ENCODE data around the gene MT1G.

MT1G gene

DNA sequence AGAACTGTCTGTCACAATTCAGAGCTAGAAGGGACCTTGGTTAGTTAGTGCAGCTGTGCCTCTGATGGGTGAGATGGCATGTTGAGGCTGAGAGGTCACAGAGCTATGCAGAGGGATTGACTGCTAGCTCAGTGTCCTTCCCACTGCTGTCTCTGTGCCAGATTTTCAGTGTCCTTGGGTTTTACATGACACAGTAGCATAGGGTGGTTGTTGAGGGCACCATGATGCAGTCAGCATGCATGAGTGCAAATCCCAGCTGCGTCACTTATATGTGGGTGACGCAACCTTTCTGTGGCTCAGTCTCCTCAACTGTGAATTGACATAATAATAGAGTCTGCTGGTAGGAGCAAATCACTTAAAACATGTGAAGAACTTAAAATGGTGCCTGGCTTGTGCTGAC lies 26.7 kb downstream of the MT1G start:
- TF ChIP-seq, protein P1, sequence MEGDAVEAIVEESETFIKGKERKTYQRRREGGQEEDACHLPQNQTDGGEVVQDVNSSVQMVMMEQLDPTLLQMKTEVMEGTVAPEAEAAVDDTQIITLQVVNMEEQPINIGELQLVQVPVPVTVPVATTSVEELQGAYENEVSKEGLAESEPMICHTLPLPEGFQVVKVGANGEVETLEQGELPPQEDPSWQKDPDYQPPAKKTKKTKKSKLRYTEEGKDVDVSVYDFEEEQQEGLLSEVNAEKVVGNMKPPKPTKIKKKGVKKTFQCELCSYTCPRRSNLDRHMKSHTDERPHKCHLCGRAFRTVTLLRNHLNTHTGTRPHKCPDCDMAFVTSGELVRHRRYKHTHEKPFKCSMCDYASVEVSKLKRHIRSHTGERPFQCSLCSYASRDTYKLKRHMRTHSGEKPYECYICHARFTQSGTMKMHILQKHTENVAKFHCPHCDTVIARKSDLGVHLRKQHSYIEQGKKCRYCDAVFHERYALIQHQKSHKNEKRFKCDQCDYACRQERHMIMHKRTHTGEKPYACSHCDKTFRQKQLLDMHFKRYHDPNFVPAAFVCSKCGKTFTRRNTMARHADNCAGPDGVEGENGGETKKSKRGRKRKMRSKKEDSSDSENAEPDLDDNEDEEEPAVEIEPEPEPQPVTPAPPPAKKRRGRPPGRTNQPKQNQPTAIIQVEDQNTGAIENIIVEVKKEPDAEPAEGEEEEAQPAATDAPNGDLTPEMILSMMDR (IDR thresholded peaks at IDR 0.05; ENCODE audit: control insufficient read depth, insufficient read depth, low read depth, low read length, missing control alignments), result no peak
- DNase-seq (ENCODE audit: low read depth), result no peak
- no peak overlapping the region for H3K4me3 ChIP-seq (ENCODE audit: control insufficient read depth, low read depth, low read length)

DNA sequence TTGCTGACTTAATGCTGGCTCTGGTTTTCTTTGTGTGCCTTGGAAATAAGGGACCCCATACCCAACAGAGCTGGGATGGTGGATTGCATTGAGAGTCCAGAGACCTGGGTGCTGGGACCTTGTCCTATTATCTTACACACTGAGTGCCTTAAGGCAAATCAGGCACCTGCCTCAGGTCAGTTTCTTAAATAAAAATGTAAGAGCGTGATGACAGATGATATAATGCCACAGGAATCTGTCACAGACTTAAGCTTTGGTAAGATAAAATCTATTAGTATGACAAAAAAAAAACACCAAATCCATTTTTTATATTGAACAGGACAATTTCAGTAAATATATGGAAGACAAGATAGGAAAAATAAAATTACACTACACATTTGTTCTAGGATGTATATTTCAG lies 27.8 kb downstream of the MT1G start:
- TF ChIP-seq, protein P1 (IDR thresholded peaks at IDR 0.05; ENCODE audit: control insufficient read depth, insufficient read depth, low read depth, low read length, missing control alignments), result no peak
- no peak for DNase-seq (ENCODE audit: low read depth)
- H3K4me3 ChIP-seq (ENCODE audit: control insufficient read depth, low read depth, low read length), result no peak overlapping the region

DNA sequence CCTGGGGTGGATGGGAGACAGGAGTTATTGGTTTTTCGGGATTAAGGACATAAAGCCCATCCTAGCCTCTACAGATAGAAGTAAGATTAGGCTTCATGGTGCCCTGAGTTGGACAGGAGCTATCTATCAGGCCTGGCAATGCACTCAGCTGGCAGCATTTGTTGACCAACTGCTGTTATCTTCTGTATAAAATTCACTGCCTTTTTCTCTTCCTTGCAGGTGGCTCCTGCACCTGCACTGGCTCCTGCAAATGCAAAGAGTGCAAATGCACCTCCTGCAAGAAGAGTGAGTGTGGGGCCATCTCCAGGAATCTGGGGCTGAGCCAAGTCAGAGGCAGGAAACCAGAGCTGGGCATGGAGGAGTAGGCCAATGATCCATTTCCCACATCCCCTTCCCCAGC lies 28.8 kb downstream of the MT1G start:
- DNase-seq (ENCODE audit: low read depth), result no peak
- TF ChIP-seq, protein P1 (IDR thresholded peaks at IDR 0.05; ENCODE audit: control insufficient read depth, insufficient read depth, low read depth, low read length, missing control alignments), result no peak
- H3K4me3 ChIP-seq (ENCODE audit: control insufficient read depth, low read depth, low read length), result no peak overlapping the region

DNA sequence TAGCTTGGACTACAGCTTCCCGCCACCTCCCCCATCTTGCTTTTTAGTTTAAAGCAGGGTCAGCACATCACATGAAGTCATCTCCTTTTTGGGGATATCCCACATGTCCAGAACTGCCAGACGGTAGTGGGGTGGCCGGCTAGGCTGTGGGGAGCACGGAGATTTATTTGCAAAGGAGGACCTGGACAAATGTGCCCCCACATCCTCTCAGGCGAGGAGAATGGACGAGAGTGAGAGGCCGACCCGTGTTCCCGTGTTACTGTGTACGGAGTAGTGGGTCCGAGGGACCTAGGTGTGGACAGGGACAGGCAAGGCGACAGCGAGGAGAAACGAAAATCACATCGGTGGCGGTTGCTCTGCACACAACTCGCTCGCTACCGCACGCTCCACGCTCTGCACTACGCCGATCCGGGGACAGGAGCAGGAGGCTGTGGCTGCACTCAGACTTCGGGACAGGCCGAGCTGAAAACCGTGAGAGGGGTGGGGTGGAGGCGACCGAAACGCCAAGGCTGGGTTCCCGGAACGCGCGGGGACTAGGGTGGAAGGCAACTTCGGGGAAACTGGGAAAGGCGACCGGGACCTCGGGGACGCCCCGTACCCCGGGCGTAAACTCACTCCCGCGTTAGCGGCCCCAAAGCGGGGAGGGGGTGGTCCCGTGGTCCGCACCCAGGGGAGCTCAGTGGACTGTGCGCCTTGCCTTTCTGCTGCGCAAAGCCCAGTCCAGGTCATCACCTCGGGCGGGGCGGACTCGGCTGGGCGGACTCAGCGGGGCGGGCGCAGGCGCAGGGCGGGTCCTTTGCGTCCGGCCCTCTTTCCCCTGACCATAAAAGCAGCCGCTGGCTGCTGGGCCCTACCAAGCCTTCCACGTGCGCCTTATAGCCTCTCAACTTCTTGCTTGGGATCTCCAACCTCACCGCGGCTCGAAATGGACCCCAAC lies 29.8 kb downstream of the MT1G start, which contains the start of gene MT1A:
Gene MT1A (plus strand): TSS at position 853 of the 937 bp plus-strand sequence. CDS start 73 bp downstream, at position 926.
- no peak for DNase-seq (ENCODE audit: low read depth)
- H3K4me3 ChIP-seq (ENCODE audit: control insufficient read depth, low read depth, low read length), result peak within 1 kb of the TSS; percentile 58
- TF ChIP-seq, protein P1 (IDR thresholded peaks at IDR 0.05; ENCODE audit: control insufficient read depth, insufficient read depth, low read depth, low read length, missing control alignments), result no peak

DNA sequence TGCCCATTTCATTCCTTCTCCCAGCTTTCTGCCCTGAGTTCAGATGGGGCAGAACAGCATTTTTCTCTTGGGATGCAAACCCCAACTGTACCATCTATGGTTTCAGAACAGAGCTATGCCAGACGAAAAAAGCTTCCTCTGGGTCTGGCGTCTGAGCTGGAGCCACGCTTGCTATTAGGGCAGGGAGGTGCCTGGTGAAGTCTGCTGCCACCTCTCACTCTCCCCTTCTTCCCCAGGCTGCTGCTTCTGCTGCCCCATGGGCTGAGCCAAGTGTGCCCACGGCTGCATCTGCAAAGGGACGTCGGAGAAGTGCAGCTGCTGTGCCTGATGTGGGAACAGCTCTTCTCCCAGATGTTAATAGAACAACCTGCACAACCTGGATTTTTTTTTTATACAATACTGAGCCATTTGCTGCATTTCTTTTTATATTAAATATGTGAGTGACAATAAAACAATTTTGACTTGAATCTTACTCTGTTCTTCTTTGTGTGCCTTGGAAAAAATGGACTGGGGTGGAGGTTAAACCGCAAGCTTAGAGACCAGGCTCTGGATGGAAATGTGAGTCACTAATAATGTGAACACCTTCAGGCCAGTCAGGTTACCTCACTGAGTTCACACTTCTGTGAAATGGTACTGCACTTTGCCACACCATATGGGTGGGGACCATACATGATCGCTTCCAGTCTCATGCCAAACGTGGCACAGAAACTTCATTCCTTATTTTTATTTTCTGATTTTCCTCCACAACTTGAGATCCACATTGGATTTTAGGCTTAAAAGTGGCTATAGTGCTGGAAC lies 31.1 kb downstream of the MT1G start:
- H3K4me3 ChIP-seq (ENCODE audit: control insufficient read depth, low read depth, low read length), result no peak overlapping the region
- no peak for DNase-seq (ENCODE audit: low read depth)
- TF ChIP-seq, protein P1 (IDR thresholded peaks at IDR 0.05; ENCODE audit: control insufficient read depth, insufficient read depth, low read depth, low read length, missing control alignments), result no peak

DNA sequence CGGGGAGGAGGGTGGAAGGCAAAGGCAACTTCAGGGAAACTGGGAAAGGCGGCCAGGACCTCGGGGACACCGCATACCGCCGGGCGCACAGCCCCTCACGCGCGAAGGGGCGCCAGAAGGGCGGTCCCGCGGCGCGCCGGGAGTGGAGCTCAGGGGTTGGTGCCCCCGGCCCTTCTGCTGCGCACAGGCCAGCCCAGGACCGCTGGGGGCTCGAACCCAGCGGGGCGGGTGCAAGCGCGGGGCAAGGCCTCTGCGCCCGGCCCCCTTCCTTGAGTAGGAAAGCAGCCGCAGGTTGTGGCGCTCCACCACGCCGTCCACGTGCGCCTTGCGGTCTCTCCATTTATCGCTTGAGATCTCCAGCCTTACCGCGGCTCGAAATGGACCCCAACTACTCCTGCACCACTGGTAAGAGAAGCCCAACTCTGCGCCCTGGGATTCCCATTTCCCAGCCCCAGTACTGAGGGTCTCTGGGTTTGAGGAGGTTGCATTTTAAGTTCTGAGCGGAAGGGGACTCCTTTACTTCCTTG lies 32.4 kb downstream of the MT1G start:
- DNase-seq (ENCODE audit: low read depth), result no peak
- TF ChIP-seq, protein P1 (IDR thresholded peaks at IDR 0.05; ENCODE audit: control insufficient read depth, insufficient read depth, low read depth, low read length, missing control alignments), result no peak
- no peak overlapping the region for H3K4me3 ChIP-seq (ENCODE audit: control insufficient read depth, low read depth, low read length)
